Globus pallidus (tissue), 1 donor: ENCODE results near the gene MIAT.
"Not testable (repeated sequence)": the region's sequence is repeated elsewhere in the genome, so short reads cannot be mapped to it uniquely, and the experiment has no call there.

Experiments
- DNase-seq: peaks from one replicate; pipeline ENCODE4 v3.0.0-alpha.2; 2015; ENCODE audit warnings: low spot score

MIAT gene

DNA sequence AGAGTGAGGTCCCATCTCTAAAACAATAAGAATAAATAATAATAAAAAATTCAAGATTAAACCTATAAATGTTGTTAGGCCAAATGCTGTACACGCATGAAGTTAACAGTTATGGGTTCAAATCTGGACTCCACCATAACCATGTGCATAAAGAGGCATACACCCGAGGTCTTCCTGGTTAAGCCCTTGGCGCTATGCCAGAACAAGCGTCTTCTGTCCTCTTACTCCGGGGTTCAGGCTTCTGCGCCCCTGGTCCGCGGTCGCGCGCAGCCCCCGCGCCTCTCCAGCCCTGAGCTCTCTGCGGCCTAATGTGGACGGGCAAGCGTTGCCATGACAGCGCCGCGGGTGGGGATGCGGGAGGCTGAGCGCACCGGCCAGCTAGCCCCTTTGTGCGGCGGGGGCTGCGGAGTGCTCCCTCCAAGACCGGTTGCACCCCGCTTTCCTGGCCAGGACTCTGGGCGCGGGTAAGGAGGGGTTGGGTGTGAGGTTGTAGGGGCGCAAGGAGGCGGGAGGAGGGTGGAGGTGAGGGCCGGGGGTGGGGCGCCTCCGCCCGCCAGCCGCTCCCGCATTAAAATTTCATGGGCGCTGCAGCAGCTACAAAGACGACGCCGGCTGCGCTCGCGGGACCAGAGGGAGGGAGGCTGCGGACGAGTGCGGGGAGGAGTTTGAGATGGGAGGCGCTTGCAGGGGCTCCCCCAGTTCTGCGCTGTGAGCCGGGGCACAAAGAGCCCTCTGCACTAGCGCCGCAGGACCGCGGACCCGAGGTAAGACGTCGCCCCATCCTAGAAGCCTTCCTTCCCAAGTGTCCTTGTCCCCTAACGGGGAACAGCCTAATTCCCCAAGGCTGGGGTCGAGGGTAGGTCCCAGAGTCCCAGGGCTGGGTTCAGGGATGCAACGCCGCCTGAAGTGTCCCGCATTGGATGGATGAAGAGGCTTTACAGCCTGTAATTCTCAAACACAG is at the start of gene MIAT:
Gene MIAT, plus strand, starts transcription at position 698 of the 961 bp plus-strand sequence.
- no peak for DNase-seq

DNA sequence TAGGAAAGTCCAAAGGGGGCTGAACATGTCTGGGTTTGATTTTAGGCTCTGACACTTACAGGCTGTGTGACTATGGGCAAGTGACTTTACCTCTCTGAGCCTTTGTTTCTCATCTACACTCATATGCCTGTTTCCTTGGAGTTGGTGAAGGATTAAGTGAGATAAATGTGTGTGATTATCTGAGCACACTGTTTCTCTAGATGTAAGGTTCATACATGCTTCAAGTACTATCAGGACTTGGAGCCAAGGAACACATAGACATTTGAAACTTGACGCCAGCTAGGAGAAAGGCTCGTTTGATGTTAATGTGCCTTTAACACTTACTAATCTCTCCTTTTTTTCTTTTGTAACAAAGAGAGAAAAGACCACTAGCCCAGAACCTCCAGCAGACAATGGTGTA is 49.3 kb upstream of the MIAT start:
- DNase-seq = no peak

DNA sequence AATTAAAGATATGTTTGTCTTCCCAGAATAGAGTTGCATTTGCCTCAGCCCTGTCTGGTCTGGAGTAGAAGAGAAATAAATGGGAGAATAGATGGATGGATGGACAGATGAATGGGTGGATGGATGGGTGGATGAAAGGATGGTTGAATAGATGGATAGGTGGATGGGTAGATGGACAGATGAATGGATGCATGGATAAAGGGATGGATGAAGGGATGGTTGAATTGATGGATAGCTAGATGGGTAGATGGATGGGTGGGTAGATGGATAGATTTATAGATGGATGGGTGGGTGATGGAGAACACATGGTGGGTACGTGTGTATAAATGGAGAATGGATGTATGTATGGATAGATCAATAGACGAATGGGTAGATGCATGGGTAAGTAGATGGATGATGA is 48.1 kb upstream of the MIAT start:
- no peak for DNase-seq

DNA sequence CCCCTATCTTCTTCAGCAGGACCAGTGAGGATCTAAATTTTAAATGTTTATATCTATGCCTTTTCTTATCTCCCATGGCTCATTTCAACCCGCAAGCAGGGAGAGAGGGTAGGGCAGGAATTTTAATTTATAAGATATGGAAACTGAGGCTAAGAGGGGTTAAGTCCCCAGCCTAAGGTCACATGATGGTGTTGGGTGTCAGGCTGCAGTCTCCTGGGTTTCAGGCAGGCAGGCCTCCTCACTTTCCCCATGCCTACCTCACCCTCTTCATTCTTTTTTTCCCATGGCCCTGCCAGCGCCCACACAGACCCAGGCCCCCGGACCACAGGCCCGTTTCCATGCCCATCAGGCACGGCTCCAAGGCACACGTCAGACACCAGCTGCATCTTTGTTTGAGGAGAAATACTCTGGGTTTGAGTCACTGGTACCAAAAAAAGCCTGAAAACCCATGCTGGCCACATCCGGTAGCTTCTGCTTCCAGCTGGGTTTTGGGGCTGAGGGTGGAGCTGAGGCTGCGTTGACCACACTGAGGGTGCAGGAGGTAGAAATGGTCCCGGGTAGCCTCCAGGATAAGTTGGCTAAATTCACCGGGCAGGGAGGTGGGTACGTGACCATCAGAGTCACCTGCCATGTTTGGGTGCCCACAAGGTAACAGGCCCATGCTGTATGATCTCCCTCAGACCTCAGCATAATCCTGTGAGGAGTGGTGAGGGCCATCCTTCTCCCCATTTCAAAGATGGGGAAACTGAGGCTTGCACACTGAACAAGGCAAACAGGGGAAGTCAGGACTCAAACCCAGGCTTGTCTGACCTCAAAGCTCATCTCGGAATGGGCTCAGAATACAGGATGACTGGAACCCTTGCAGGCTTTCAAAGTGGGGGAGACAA is 47.1 kb upstream of the MIAT start:
- peak; percentile 38 for DNase-seq

DNA sequence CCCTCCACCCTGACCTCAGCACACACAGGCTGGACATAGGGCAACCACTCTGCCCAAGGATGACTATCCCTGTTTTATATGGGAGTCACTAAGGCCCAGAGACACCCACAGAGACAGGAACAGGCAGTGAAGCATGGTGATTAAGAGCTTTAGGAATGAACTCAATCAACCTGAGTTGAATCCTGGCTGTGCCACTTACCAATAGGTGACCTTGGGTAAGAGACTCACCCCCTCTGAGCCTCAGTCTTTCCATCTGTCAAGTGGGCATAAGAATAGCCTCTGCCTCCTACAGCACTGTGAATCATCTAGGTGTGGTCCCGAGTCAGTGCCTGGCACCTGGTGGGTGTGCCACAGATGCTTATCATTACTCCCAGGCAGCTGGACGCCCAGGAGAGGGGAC is 46.4 kb upstream of the MIAT start:
- DNase-seq = no peak

DNA sequence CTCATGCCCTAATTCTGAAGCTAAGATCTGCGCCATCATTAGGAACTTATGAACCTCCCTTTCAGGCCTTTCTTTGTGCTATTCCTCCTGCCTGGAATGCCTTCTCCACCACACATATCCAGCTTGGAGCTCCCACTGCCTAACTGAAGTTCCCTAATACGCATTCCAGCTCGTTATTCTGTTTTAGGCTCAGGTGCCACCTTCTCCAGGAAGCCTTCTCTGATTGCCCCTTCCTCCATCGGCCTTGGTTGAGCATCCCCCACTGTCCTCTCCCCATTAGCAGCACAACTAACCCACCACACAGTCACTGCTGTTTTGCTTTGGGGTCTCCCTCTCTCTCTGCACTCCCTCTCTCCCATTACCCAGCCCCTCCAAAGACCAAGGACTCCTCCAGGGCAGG is 44.7 kb upstream of the MIAT start:
- DNase-seq = no peak

DNA sequence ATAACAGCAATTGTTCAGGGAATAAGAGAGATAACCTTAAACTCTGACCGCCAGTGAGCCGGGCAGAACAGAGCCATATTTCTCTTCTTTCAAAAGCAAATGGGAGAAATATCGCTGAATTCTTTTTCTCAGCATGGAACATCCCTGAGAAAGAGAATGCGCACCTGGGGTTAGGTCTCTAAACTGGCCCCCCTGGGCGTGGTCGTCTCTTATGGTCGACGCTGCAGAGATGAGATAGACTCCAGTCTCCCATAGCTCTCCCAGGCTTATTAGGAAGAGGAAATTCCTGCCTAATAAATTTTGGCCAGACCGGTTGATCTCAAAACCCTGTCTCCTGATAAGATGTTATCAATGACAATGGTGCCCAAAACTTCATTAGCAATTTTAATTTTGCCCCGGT is 43.6 kb upstream of the MIAT start:
- not testable (repeated sequence) for DNase-seq

DNA sequence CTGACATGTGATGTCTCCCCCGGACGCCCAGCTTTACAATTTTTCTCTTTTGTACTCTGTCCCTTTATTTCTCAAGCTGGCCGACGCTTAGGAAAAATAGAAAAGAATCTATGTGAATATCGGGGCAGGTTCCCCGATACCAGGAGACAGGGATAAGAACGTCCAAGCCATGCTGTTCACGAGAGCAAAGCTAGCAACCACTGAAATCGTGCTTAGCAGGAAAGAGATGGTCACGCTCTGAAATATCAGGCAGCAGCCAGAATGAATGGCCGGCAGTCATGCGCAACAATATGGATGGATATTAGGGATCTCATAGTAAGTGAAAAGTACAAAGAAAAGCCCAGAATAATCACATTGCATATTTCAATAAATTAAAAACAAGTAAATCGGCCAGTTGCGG is 43.1 kb upstream of the MIAT start:
- no peak for DNase-seq

DNA sequence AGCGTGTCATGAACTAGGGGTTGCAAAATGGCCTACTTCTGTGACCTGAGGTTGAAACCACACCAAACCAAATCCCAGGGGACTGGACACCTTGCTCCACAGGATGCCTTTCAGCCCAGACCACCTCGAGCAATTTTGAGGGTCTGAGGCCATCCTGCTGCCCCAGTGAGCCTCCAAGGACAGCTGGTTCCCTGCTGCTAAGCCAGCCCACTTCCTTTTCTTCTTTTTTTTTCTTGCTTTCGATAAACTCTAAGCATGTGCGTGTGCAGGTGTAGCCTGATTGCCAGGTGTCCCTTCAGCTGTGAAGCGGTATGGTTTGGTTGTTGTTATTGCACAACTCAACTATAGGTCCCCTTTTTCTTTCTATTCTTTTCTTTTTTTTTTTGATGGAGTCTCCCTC is 42.2 kb upstream of the MIAT start:
- no peak for DNase-seq

DNA sequence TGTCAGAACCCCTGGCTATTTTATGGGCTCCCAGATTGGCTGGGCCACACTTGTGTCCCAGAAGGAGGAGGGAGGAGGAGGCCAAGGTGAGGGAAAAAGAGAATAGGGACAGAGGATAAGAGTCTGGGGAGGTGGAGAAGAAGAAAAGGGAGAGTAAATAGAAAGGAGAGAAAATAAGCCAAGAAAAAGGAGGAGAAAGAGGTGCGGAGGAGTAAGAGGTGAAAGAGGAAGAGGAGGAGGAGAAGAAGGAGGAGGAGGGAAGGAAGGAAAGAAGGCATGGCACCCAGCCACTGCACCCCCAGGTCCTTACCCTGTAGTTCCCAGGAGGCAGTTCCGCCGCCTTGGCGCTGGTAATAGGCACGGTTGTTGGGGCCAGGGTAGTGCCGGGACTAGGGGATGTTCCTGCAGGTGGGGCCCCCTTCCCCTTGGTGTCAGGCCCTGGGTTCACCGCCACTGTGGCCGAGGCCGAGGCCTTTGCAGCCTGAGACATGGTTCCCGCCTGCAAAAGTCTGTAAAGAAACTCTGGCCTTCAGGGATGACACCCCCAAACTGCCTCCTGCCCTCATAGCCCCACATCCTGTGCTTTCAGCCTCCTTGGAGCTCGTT is 41.5 kb upstream of the MIAT start:
- DNase-seq = no peak

DNA sequence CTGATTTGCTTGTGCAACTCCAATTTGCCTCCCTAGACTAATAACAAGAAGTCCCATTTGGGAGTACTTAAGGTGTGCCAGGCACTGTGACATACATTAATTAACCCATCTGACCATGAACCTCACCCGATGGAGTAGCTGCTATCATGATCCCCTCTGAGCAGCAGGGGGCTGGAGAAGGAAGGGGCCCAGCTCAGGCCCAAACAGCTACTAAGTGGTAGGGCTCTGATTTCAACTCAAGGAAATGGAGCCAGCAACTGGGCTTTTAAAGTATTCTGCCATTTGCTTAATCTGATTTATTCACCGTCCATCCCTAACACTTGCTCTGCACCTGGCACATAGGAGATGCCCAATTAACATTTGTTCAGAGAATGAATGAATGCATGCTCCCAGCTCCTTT is 40.7 kb upstream of the MIAT start:
- DNase-seq = no peak

DNA sequence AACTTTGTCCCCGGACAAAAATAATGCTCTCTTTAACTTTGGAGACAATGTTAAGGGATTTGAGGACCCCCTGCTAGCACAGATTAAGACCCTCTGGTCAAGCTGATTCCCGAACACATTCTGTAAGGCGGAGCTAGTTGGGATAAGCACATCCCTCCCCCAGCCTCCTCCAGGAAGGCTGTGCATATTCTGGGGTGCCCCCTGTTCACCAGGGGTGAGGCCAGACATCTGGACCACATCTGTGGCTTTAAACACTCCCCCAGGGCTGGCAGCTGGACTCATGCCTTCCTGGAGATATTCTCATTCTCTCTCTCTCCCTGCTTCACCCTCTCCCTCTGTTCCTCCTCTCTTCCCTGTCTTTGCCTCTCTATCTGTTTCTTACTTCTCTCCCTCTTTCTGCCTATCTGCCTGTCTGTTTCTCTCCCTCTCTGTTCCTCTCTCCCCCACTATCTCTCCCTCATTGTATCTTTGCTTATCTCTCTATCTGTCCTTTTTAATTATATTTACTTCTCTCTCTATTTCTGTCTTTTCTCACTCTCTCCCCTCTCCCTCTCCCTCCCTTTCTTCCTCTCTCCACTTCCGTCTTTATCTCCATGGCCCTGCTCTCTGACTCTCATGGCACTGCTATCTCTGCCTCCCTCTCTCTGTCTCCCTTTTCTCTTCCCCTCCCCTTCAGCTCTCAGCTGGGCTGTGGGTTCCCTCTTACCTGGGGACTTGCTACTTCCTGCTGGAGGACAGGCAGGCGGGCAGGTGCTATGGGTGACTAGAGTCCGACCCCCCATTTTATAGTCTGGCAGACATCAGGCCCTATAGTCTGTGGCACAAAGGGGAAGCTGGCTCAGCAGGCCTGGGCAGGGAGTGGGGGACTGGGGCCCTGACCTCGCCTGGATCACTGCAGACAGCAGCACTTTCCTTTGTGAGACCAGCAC is 39.9 kb upstream of the MIAT start, which contains the start of gene CRYBB1:
Gene CRYBB1, minus strand, starts transcription at position 757 of the 929 bp plus-strand sequence. CDS start 1,708 bp downstream, outside the sequence.
- peak; percentile 29 for DNase-seq

DNA sequence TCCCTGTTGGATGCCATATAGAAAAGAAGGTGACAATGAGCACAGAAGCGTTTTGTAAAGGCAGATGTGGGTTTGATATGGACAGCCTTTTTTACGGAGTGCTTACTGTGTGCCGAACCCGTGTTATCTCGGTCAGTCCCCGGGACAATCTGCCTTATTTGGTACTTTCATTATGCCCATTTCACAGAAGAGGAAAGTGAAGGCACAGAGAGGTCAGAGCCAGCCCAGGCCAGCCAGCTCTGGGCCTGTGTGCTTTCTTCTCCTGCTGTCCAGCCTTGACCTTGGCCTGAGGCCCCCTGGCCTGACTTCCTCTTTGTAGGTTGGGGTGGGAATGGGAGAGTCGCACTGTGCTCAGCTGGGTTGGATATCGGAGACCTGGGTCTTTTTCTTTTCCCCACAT is 38.9 kb upstream of the MIAT start:
- DNase-seq = no peak

DNA sequence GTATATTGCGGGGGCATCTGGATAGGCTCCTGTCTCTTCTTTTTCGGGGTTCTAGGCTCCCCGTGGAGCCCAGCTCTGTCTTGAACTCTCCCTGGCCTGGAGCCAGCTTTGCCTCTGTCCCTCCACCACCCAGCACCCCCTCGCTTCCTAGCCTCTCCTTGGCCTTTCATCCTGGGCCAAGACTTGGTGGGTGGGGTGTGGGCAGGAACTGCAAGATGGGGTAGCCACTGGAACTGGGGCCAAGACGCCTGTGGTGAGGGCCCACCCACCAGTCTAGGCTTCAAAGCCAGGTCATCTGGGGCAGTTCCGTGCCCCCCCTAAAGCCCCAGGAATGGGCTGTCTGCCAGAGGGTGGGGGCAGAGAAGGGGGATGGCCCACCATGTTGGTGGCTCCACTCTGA is 37.9 kb upstream of the MIAT start:
- no peak for DNase-seq

DNA sequence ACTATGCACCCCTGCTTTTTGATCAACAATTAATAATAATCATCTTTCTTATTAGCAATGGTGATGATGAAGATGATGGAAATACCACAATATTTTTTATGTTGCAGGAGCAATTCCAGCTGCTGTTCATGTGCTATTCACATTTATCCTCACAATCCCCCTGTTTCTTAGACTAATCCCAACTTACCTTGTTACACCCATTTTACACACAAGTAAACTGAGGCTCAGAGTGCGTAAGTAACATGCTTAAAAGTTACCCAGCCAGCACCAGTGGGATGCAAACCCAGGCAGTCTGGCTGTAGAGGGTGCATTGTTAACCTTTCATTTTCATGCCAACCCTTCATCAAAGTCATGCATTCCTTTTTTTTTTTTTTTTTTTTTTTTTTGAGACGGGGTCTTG is 37.2 kb upstream of the MIAT start:
- DNase-seq = no peak

DNA sequence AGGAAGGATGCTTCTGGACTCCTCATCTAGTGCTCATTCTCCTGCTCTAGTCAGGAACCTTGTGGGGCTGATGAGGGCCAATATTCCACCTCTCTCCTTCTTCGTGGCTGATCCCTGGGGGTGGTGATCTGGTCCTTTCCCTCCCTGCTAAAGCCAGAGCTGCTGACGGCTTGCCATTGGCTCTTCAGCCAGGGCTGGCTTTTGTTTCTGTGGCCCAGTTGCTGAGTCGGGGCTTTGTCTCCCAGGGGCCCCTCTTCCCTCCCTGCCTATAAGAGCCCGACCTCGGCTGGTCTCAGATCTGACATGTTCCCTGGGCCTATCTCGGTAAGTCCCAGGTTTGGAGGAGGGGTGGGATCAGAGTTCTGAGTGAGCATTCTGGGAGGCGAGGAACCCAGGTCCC is 35.7 kb upstream of the MIAT start, which contains the start of gene CRYBA4:
Gene CRYBA4, plus strand, starts transcription at position 301 of the 400 bp plus-strand sequence. CDS start 634 bp downstream, outside the sequence.
- no peak for DNase-seq

DNA sequence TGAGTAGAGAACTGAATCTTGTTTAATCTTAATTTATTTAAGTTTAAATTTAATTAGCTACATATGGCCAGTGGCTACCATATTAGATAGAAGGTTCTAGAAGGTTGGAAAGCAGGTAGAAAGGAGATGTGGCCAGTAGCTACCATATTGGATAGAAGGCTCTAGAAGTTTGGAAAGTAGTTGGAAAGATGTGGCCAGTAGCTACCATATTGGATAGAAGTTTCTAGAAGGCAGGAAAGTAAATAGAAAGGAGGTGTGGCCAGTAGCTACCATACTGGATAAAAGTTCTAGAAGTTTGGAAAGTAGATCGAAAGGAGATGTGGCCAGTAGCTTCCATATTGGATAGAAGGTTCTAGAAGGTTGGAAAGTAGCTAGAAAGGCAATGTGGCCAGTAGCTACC is 33.4 kb upstream of the MIAT start:
- no peak for DNase-seq

DNA sequence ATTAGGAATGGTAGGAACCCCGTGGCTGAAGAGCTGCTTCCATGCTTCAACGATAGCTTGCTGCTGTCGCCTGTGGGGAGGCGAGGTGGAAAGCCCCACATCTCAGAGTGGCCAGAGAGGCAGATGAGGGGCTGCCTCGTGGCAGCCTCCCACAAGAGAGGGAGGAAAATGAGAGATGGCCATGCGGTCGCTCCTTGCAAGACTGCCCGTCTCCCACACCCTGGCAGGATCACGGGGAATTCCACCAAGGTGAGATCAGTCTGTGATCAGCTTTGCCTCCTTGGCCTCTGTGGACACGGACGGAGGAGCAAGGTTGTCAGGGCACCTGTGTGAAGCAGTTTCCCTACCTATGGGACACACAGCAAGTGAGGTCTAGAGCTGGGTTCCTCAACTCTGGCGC is 32.6 kb upstream of the MIAT start:
- DNase-seq = no peak

DNA sequence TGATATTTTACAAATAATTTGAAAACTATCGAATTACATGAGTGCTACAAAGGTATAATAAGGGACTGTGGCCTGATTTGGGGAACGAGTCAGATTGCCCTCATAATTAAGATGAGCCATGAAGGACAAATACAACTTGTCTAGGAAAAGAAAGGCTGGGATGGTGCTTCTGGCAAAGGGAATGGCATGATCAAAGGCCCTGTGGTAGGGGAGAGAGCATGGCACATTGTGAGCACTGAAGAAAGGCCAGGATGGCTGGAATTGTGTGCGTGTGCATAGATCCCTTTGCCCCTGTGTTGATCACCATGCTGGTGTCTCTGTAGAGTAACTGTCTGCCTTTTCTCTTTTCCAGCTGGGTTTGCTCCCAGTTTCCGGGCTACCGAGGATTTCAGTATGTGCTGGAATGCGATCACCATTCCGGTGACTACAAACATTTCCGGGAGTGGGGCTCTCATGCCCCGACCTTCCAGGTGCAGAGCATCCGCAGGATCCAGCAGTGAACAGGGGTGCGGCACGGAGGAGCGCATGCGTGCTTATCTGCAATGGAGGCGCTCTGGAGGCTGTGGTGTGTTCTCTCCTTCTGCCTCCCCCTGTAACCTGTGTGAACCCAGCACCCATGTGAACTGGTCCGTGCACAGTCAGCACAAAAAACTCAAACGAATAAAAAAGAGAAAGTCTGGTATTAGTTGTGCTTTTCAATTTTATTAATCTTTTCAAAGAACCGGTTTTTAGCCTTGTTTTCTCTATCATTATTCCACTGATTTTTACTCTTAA is 27.2 kb upstream of the MIAT start:
- no peak for DNase-seq

DNA sequence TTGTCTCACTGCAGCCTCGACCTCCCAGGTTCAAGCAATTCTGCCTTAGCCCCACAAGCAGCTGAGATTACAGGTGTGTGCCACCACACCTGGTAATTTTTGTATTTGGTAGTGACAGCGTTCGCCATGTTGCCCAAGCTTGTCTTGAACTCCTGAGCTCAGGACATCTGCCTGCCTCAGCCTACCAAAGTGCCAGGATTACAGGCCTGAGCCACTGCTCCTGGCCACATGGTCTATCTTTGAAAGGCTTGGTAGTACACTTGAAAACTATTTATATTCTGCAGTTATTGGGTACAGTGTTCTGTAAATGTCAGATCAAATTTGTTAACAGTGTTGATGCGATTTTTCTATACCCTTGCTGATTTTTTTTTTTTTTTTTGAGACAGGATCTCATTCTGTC is 26.1 kb upstream of the MIAT start:
- no peak for DNase-seq
